H1 (cell line): ENCODE data around the gene RGS13. TPM values are rescaled to one million over a fixed set of nuclear protein-coding genes. Genes with fewer than 3 reads are reported as not detected.

Source experiments
- CHD7 ChIP-seq: fragments of 300-600 bp; sonication (generic); IDR thresholded peaks from 2 replicates; pipeline ENCODE4 v1.7.1; 2012; ENCODE audit warnings: low read length, moderate library complexity, mild to moderate bottlenecking, inconsistent platforms; ENCODE audit not compliant: insufficient replicate concordance
- KDM4A ChIP-seq: IDR thresholded peaks from one replicate; pipeline ENCODE4 v1.7.1; 2012; ENCODE audit warnings: low read depth, mild to moderate bottlenecking, moderate library complexity, low read length, inconsistent platforms; ENCODE audit not compliant: severe bottlenecking
- polyA plus RNA-seq, 7 experiments: library from polyadenylated mRNA; depleted of rRNA in 3 of 7; stranded (reverse) in 5 of 7; unstranded in 2 of 7; fragments of >200 nt in 5 of 7; fragments of 200-250 nt in 2 of 7; gene quantifications; 1 replicate in 5 of 7; 2 replicates in 1 of 7; 4 replicates in 1 of 7; pipeline versions ENCODE4 v1.2.1 to v1.2.3, GENCODE V29; 2011 to 2013; ENCODE audit warnings: missing spikeins in 2 of 7, mixed read lengths in 2 of 7
- total RNA-seq: library from RNA; stranded (reverse); fragmentation: NEBNext Ultra II Directional; extraction: Animal tissue kit (Norgen Biotek cat#: 25700); gene quantifications from 2 replicates; pipeline ENCODE4 v1.2.1, GENCODE V29; 2021

Gene RGS13
- total and polyA plus RNA-seq, 2 of the 8 experiments (the other 6 are each of a cell fraction or from before 2014, with no cell fraction given), result not detected

GRCh38 chr1:192696082-192696481, 60.1 kb downstream of the RGS13 start (continued):
- no peak for TF ChIP-seq CHD7
- TF ChIP-seq KDM4A, result no peak
